Dermis microvascular lymphatic vessel endothelial cell (primary cell): ENCODE data around the gene ZNF443. TPM values are rescaled to one million over a fixed set of nuclear protein-coding genes. Genes with fewer than 3 reads are reported as not detected.
"Not testable (repeated sequence)": the region's sequence is repeated elsewhere in the genome, so short reads cannot be mapped to it uniquely, and the experiment has no call there.

Source experiments
- DNase-seq, 2 donors: peaks; one replicate each; pipeline versions ENCODE4 v3.0.0 to v3.0.0-alpha.2; 2010; ENCODE audit warnings: low read depth in 2 of 2
- total RNA-seq: library from RNA; depleted of rRNA; stranded (reverse); fragments of >200 nt; gene quantifications from 2 replicates; pipeline ENCODE4 v1.2.1, GENCODE V29; 2014

Gene ZNF443
- total RNA-seq, 1 donor from 2014 or later = 4.5 TPM

GRCh38 chr19:12417273-12417672 lies 23.5 kb downstream of the ZNF443 start:
- not testable (repeated sequence) for DNase-seq

DNA sequence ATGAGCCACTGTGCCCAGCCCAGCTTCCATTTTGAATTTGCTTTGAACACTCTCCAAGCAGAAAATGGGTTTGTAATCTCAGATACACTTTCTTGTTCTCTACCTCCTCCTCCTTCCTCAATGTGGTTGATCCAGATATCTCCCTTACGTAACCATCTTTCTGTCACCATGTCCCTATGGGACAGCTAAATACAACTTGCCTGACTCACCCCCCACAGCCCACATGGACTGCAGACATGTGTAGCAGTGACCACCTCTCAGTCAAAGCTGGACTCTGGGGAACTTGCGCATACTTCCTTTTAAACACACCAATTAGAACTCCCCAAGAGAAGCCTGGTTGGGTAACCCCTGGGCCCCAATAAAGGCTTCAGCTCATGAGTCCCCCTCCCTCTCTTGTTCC lies 28.9 kb downstream of the ZNF443 start:
- DNase-seq = no peak

DNA sequence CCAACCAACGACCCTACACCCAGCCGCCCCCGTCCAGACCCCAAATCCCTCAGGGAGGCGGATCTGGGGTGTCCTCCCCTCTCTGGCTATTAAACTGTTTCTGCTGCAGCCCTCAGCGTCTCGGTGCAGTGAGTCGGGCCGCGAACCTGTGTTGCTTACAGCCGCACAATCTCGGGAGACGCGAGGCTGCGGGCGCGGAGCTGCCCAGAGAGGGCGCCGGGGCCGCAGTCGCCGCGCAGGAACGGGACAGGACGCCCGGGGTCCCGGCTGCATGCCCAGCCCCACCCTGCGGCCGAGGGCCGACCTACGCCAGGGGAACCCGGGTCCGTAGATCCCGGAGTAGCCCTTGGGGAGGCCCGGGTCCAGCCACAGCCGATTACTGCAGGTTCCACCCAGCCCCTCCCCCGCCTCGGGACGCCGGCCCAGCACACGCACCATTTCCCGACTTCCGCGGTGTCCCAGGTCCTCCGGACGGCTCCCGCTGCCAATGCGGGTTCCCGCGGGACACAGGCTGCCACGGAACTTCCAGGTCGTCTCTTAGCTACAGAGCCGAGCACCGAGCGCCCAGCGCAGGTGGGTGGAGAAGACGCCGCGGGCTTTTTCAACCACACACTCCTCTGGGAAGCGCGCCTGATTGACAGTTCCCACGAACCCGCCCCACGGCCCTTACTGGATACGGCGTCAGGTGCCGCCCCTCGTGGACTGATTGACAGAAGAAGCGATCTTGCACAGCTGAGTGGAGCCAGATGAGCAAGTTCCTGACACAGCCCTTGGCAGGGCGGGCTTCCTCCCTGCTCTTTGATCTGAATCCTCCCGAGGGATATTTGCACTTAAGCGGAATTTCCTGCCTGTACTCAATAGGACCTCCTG lies 40.0 kb downstream of the ZNF443 start, which contains the start of gene ZNF799:
ZNF799 (minus strand) TSS at position 639 of the 870 bp plus-strand sequence; CDS start at position 438, 201 bp downstream.
- peak; percentile 98 to 100 for DNase-seq

- peak in 1 of 2 donors; percentile 1 for DNase-seq
Measured at GRCh38 chr19:12399901-12400632, 40.8 kb downstream of the ZNF443 start.

- DNase-seq = not testable (repeated sequence)
Measured at GRCh38 chr19:12391148-12391547, 49.7 kb downstream of the ZNF443 start.

GRCh38 chr19:12386365-12386764 lies 54.5 kb downstream of the ZNF443 start:
- not testable (repeated sequence) for DNase-seq

GRCh38 chr19:12380444-12380737 lies 60.4 kb downstream of the ZNF443 start:
- no peak for DNase-seq

DNA sequence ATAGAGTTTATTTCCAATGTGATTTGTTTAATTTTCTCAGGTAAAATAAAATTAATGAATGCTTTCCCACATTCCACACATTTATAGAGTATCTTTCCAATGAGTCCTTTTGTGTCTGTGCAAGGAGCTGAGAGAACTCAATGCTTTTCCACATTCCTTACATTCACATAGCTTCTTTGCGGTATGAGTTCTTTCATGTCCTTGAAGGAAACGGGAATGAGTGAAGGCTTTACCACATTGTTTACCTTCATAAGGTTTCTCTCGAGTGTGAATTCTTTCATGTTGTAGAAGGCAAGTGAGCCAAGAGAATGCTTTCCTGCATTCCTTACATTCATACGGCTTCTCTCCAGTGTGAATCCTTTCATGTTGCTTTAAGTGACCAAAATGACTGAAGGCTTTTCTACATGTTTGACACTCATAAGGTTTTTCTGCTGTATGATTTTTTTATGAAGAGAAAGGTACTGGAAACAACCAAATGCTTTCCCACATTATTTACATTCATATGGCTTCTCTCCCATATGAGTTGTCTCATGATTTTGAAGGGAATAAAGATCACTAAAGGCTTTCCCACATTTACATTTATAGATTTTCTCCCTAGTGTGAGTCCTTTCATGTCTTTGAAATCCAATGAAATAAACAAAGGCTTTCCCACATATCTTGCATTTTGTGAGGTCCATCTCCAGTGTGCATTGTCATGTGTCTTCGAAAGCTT lies 60.9 kb downstream of the ZNF443 start:
- no peak for DNase-seq

Other genes with a start within 250 kb of the ZNF443 start
- gene ZNF44, start 146.1 kb downstream of the ZNF443 start, total RNA-seq = 3.9 and 4.8 TPM in 2 replicates
- gene ZNF563, start 107.4 kb downstream of the ZNF443 start, total RNA-seq = 1.9 and 2.5 TPM in 2 replicates
- gene ZNF442, start 75.3 kb downstream of the ZNF443 start, total RNA-seq = 1.3 and 1.4 TPM in 2 replicates
- 4.6 and 6.6 TPM in 2 replicates for gene ZNF799, start 39.8 kb downstream of the ZNF443 start, total RNA-seq
- 3.1 and 3.5 TPM in 2 replicates for gene ZNF709, start 43.8 kb upstream of the ZNF443 start, total RNA-seq
- 6.5 and 8.6 TPM in 2 replicates for gene ZNF564, start 110.5 kb upstream of the ZNF443 start, total RNA-seq
- 6.5 and 6.8 TPM in 2 replicates for gene ZNF490, start 169.8 kb upstream of the ZNF443 start, total RNA-seq
- 10.4 and 11.2 TPM in 2 replicates for gene ZNF791, start 169.9 kb upstream of the ZNF443 start, total RNA-seq
- 35.4 and 68.9 TPM in 2 replicates for gene MAN2B1, start 225.7 kb upstream of the ZNF443 start, total RNA-seq
- 5.8 and 6.7 TPM in 2 replicates for gene WDR83, start 225.8 kb upstream of the ZNF443 start, total RNA-seq
- gene DHPS, start 240.9 kb upstream of the ZNF443 start, total RNA-seq = 46.1 and 53.2 TPM in 2 replicates
- gene GNG14, start 247.0 kb upstream of the ZNF443 start, total RNA-seq = not detected in 2 replicates